HEK293T (cell line): ENCODE measurements around the gene LRRN4CL.

Experiments
- ARNT ChIP-seq: fragments of 450-650 bp; IDR thresholded peaks from 2 replicates; pipeline ENCODE4 v1.6.1; 2017; ENCODE audit warnings: mild to moderate bottlenecking
- BHLHE40 ChIP-seq: fragments of 450-650 bp; IDR thresholded peaks from 2 replicates; pipeline ENCODE4 v1.6.1; 2016; ENCODE audit warnings: mild to moderate bottlenecking, moderate library complexity, borderline replicate concordance
- CTBP1 ChIP-seq: fragments of 450-650 bp; IDR thresholded peaks from 2 replicates; pipeline ENCODE4 v1.6.1; 2016; ENCODE audit warnings: borderline replicate concordance
- FOXA1 ChIP-seq: fragments of 450-650 bp; IDR thresholded peaks from 2 replicates; pipeline ENCODE4 v1.6.1; 2016; ENCODE audit warnings: mild to moderate bottlenecking
- FOXM1 ChIP-seq: fragments of 450-650 bp; IDR thresholded peaks from 2 replicates; pipeline ENCODE4 v1.6.1; 2017; ENCODE audit warnings: mild to moderate bottlenecking, borderline replicate concordance
- HDGF ChIP-seq: fragments of 450-650 bp; IDR thresholded peaks from 2 replicates; pipeline ENCODE4 v1.6.1; 2017; ENCODE audit warnings: antibody characterized with exemption, borderline replicate concordance
- NFRKB ChIP-seq: fragments of 450-650 bp; IDR thresholded peaks from 2 replicates; pipeline ENCODE4 v1.6.1; 2016; ENCODE audit warnings: mild to moderate bottlenecking, moderate library complexity
- TARDBP ChIP-seq: fragments of 450-650 bp; IDR thresholded peaks from 2 replicates; pipeline ENCODE4 v1.6.1; 2016
- ZNF384 ChIP-seq: fragments of 450-650 bp; IDR thresholded peaks from 2 replicates; pipeline ENCODE4 v1.6.1; 2016

DNA sequence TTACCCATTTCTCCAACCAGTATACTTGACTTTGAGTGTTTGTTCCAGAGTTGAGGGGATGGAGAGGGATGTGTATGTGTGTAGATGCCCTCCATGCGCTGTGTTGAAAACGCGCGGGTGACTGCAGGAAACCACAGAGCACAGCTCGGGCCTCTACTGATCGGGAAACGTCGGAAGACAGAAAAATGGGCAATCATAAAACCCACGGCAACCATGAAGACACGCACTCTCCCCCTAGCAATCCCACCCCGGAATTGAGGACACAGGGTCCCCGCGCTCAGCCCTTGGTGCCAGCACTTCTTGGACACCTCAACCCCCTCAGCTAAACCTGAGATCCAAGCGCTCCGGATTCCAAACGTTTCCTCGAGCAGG lies 18.1 kb downstream of the LRRN4CL start:
- no peak for TF ChIP-seq ARNT
- TF ChIP-seq HDGF = no peak
- no peak for TF ChIP-seq CTBP1
- TF ChIP-seq FOXA1 = no peak
- no peak for TF ChIP-seq BHLHE40
- no peak for TF ChIP-seq ZNF384
- no peak for TF ChIP-seq TARDBP
- no peak for TF ChIP-seq NFRKB
- no peak for TF ChIP-seq FOXM1
